HCT116 (cell line): ENCODE measurements around the gene CYB5A. TPM values are rescaled to one million over a fixed set of nuclear protein-coding genes. Genes with fewer than 3 reads are reported as not detected.

Experiments
- ATAC-seq: fragments of 200-7000 bp; cut with Tn5 transposase; 2 replicates; pipeline ENCODE4 v1.9.1; 2020; ENCODE audit warnings: mild to moderate bottlenecking, moderate library complexity
- BruUV-seq: library from RNA; stranded (reverse); fragments of 400-500 nt; replicated peaks from 2 replicates; lab custom pipeline; 2021; lab: Mats Ljungman, UMichigan
- CTCF ChIA-PET: fragments of 300-600 bp; sonication (Branson Sonifier 250); formaldehyde crosslinking; loops from one replicate; lab custom pipeline; 2021; ENCODE audit warnings: antibody characterized with exemption; lab: Charles Lee
- POLR2A ChIA-PET: fragments of 300-600, 350-600 bp; sonication (Branson Sonifier 250); formaldehyde crosslinking; loops from one replicate; lab custom pipeline; 2021; ENCODE audit warnings: antibody characterized with exemption; lab: Charles Lee
- RAD21 ChIA-PET, 2 experiments: fragments of 300-600 bp; sonication (Branson Sonifier 250); formaldehyde crosslinking; loops; one replicate each; lab custom pipeline; 2023; ENCODE audit warnings: low total read pairs in 2 of 2; ENCODE audit not compliant: uncharacterized antibody in 2 of 2, unreplicated experiment in 2 of 2, low non-redundant PET in 1 of 2; lab: Charles Lee
- DNase-seq: peaks from one replicate; pipeline ENCODE4 v3.0.0-alpha.2; 2010; ENCODE audit warnings: low read depth, low spot score
- H2AFZ ChIP-seq: fragments of 200-600 bp; shearing (Covaris generic), sonication (generic); 2 replicates; pipeline ENCODE4 v1.6.1; 2017; ENCODE audit warnings: low read depth, mixed run types, mixed read lengths, antibody characterized with exemption, low read length; ENCODE audit not compliant: poor library complexity, severe bottlenecking
- H3K27ac ChIP-seq: 2 replicates; pipeline ENCODE4 v1.5.1; 2012; ENCODE audit warnings: low read depth, low read length
- H3K27me3 ChIP-seq: fragments of 200-600 bp; sonication (generic); 2 replicates; pipeline ENCODE4 v1.6.1; 2016; ENCODE audit warnings: mixed run types, low read length, mixed read lengths; ENCODE audit not compliant: insufficient read depth
- H3K36me3 ChIP-seq, 2 experiments: fragments of 200-500 bp in 1 of 2; fragments of 200-600 bp in 1 of 2; sonication (Bioruptor generic) in 1 of 2; sonication (generic) in 1 of 2; 2 replicates each; pipeline versions ENCODE4 v1.5.1 to v1.6.1; 2014 to 2016; ENCODE audit warnings: low read length in 2 of 2, inconsistent platforms in 1 of 2, mixed read lengths in 1 of 2, mixed run types in 1 of 2; ENCODE audit not compliant: insufficient read depth in 2 of 2, control insufficient read depth in 1 of 2
- H3K4me1 ChIP-seq, 2 experiments: fragments of 200-600 bp in 1 of 2; sonication (generic) in 1 of 2; 2 replicates each; pipeline versions ENCODE4 v1.5.1 to v1.6.1; 2012 to 2017; ENCODE audit warnings: low read length in 2 of 2, inconsistent platforms in 1 of 2, mild to moderate bottlenecking in 1 of 2, mixed read lengths in 1 of 2, mixed run types in 1 of 2, moderate library complexity in 1 of 2; ENCODE audit not compliant: insufficient read depth in 2 of 2, control insufficient read depth in 1 of 2
- H3K4me2 ChIP-seq: fragments of 200-600 bp; sonication (generic); 2 replicates; pipeline ENCODE4 v1.6.1; 2017; ENCODE audit warnings: mixed run types, low read length, mixed read lengths
- H3K4me3 ChIP-seq, 2 experiments: fragments of 200-600 bp in 1 of 2; sonication (generic) in 1 of 2; replicated peaks in 1 of 2; 2 replicates each; pipeline ENCODE4 v1.5.1; 2011 to 2016; ENCODE audit warnings: low read length in 2 of 2, control low read depth in 1 of 2, low read depth in 1 of 2, mild to moderate bottlenecking in 1 of 2, mixed read lengths in 1 of 2, mixed run types in 1 of 2
- H3K79me2 ChIP-seq: fragments of 200-600 bp; sonication (generic); 2 replicates; pipeline ENCODE4 v1.6.1; 2017; ENCODE audit warnings: mild to moderate bottlenecking, mixed run types, low read length, moderate library complexity, mixed read lengths; ENCODE audit not compliant: insufficient read depth
- H3K9ac ChIP-seq: fragments of 200-600 bp; sonication (generic); 2 replicates; pipeline ENCODE4 v1.6.1; 2016; ENCODE audit warnings: low read length, mixed read lengths
- H3K9me2 ChIP-seq: fragments of 200-600 bp; sonication (generic), shearing (Covaris generic); 2 replicates; pipeline ENCODE4 v1.6.1; 2017; ENCODE audit warnings: mixed run types, mild to moderate bottlenecking, moderate library complexity; ENCODE audit not compliant: insufficient read depth
- H3K9me3 ChIP-seq, 2 experiments: fragments of 200-500 bp in 1 of 2; fragments of 200-600 bp in 1 of 2; sonication (Bioruptor generic) in 1 of 2; sonication (generic) in 1 of 2; 2 replicates each; pipeline ENCODE4 v1.6.1; 2014 to 2017; ENCODE audit warnings: low read length in 2 of 2, mixed read lengths in 2 of 2, inconsistent platforms in 1 of 2, low read depth in 1 of 2, mild to moderate bottlenecking in 1 of 2, mixed run types in 1 of 2, moderate library complexity in 1 of 2; ENCODE audit not compliant: control insufficient read depth in 1 of 2, insufficient read depth in 1 of 2
- H4K20me1 ChIP-seq: fragments of 200-600 bp; sonication (generic), shearing (Covaris generic); 2 replicates; pipeline ENCODE4 v1.6.1; 2017; ENCODE audit warnings: mixed run types, mild to moderate bottlenecking, moderate library complexity; ENCODE audit not compliant: insufficient read depth
- CBX3 ChIP-seq: IDR thresholded peaks from 2 replicates; pipeline ENCODE4 v1.6.1; 2012; ENCODE audit warnings: low read depth
- EZH2phosphoT487 ChIP-seq: fragments of 200-600 bp; IDR thresholded peaks from 2 replicates; pipeline ENCODE4 v1.6.1; 2018; ENCODE audit warnings: antibody characterized with exemption, borderline replicate concordance
- POLR2A ChIP-seq: IDR thresholded peaks from 2 replicates; pipeline ENCODE4 v1.7.0; 2011; ENCODE audit warnings: borderline replicate concordance; ENCODE audit not compliant: insufficient read depth, insufficient read length; ENCODE audit errors: extremely low read depth
- REST ChIP-seq: IDR thresholded peaks from 2 replicates; pipeline ENCODE4 v1.6.1; 2012; ENCODE audit warnings: low read depth
- SRF ChIP-seq: IDR thresholded peaks from 2 replicates; pipeline ENCODE4 v1.6.1; 2012; ENCODE audit warnings: low read depth
- ZBTB33 ChIP-seq: IDR thresholded peaks from 2 replicates; pipeline ENCODE4 v1.6.1; 2011; ENCODE audit warnings: mild to moderate bottlenecking, low read length, moderate library complexity; ENCODE audit not compliant: insufficient replicate concordance; ENCODE audit errors: extremely low read depth
- ZFX ChIP-seq: fragments of 450-650 bp; IDR thresholded peaks from 2 replicates; pipeline ENCODE4 v1.6.1; 2017
- intact Hi-C: fragments of 100-400 bp; cut with micrococcal nuclease; formaldehyde crosslinking; loops from 2 replicates; pipeline ENCODE4 v1.10.0; 2022
- total RNA-seq: library from RNA; stranded (reverse); gene quantifications from one replicate; pipeline ENCODE4 v1.2.1, GENCODE V29; 2021; ENCODE audit not compliant: unreplicated experiment

The CYB5A gene
- total RNA-seq, 1 experiment from 2014 or later = 37.7 TPM

- intact Hi-C loops = no loop called here
- no peaks in the 10 kb centered on the region for H3K36me3 ChIP-seq
- no peak overlapping the region for H3K4me2 ChIP-seq
- H3K9me2 ChIP-seq = no peaks in the 10 kb centered on the region
- no peak overlapping the region for H2AFZ ChIP-seq
- POLR2A ChIA-PET = no interaction called here
- H4K20me1 ChIP-seq = no peaks in the 10 kb centered on the region
- H3K27ac ChIP-seq = no peak overlapping the region
- CTCF ChIA-PET = no interaction called here
- no peak overlapping the region for H3K4me3 ChIP-seq
- BruUV-seq = no TSS peak
- no peak for DNase-seq
- H3K9ac ChIP-seq = no peak overlapping the region
- no peak for TF ChIP-seq CBX3
- TF ChIP-seq SRF = no peak
- no peak for TF ChIP-seq ZBTB33
- TF ChIP-seq ZFX = no peak
- no peak for TF ChIP-seq REST
- no peak for TF ChIP-seq EZH2phosphoT487
- no peak for TF ChIP-seq POLR2A
- H3K79me2 ChIP-seq = no peaks in the 10 kb centered on the region
- no peaks in the 10 kb centered on the region for H3K27me3 ChIP-seq
- H3K4me1 ChIP-seq = no peaks in the 10 kb centered on the region
- no peak for ATAC-seq
- H3K9me3 ChIP-seq = no peaks in the 10 kb centered on the region
- RAD21 ChIA-PET = no interaction called here
Observed at GRCh38 chr18:74259347-74259746, 32.4 kb downstream of the CYB5A start.
